Germinal center (tissue), 1 donor: Measurements from ENCODE around the gene LRRC7.

ENCODE experiments used
- DNase-seq: peaks from one replicate; pipeline ENCODE4 v3.0.0; 2012; ENCODE audit warnings: mixed read lengths, low spot score

Gene LRRC7

DNA sequence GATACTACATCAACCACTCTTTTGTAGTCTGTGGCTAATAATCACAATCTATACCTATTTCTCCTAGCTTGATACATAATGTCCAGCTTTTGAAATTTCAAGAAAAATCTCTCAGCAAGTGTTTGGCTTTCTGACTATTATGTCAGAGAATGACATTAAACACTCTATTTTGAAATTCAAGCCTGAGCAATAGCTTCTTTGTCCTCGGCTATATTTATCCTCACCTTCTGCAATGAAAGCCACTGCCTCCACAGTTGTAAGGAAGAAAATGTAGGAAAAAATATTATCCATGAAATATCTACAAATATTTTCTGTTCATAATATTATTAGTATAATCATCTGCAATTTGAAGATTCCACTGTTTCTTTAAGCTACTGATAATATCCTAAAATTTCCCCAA is 22.1 kb downstream of the LRRC7 start:
- DNase-seq = no peak

- DNase-seq = no peak
These were observed 24.6 kb downstream of the LRRC7 start for GRCh38 chr1:69592341-69592740.

DNA sequence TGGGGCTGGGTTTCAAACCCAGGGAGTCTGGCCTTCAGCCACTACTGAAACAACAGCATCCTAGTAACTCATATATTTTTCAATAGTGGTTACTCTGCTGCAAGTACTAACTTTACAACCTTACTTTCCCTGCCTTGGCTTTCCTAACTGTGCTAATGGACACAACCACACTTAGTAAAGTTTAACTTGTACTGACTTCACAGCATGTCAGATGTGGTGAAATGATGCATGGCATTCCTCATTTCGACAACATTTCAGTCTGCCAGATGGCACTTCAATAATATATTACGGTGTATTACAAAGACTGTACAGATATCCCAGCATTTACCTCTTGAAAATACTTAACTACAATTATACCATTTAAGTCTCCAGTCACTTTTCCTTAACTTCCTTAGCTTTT is 27.8 kb downstream of the LRRC7 start:
- no peak for DNase-seq

- no peak for DNase-seq
These were observed 43.6 kb downstream of the LRRC7 start for GRCh38 chr1:69611316-69611715.

- no peak for DNase-seq
These were observed 45.7 kb downstream of the LRRC7 start for GRCh38 chr1:69613414-69613813.

DNA sequence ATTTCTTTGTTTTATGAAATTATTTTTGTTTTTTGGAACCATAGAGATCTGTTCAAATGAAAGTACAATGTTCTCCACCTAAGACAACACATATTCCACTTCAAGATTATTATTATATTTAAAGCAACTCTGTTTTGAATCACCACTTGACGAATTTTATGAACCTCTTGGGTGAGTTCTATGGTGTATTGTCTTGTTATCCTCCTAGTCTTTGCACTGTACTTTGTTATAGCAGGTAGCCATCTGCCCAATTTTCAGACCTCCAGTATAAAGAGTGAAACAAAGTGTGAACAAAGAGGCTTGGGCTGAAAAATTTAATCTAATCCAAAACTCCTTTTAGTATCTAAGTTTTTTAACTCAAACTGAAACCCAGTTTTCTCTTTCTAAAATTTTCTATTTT is 71.0 kb downstream of the LRRC7 start:
- DNase-seq = no peak

DNA sequence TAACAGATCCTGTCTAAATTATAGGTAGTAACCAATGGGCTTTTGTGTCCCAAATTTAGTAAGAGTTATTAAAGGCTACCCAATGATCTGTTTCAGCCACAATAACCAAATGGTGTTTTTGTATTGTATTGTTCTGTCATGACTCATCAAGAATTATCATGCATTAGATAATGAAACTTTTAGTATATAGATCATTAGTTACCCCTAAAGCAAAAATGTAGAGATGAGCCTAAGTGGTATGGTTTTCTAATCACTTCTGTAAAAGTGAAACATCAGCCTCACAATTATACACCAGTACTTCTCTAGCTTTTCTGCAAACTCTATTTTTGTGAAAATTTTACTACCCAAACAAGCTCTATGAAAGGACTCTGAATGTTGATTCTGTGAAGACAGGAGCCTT is 71.4 kb downstream of the LRRC7 start:
- no peak for DNase-seq

- no peak for DNase-seq
These were observed 75.5 kb downstream of the LRRC7 start for GRCh38 chr1:69643266-69643665.

DNA sequence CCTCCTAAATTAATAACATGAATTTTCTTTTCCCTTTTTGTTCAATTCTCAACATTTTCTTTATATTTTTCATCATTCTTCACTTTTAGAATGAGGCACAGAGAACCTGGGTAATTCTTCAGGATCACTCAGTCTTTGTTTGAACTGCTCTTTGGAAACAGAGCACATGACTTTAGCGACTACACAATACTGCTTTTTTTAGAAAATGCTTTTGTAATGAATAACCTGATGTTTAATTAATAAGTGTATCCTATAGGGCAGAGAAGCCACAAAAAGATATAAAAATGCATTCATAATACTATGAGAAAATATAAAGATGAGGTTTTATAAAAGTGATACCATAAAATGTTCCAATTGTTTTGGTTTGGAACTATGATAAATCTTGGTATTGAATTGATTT is 77.8 kb downstream of the LRRC7 start:
- DNase-seq = no peak

DNA sequence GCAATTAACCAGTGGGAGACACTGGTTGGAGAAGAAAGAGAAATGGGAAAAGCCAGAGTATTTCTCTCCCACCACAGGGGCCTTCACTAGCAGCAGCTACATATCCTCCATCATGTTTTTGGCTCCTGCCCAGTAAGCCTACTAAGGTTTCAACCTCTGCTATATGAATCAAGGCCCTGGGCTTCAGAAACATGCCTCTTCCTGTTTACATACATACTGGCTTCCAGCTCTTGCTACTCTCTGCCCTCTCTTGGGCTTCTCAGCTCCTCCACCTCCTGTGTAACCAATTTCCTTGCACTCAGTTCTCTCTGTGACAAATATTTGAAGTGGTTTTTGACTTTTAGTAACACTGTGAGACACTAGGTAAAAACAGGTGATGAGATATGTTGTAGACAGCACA is 80.8 kb downstream of the LRRC7 start:
- no peak for DNase-seq

DNA sequence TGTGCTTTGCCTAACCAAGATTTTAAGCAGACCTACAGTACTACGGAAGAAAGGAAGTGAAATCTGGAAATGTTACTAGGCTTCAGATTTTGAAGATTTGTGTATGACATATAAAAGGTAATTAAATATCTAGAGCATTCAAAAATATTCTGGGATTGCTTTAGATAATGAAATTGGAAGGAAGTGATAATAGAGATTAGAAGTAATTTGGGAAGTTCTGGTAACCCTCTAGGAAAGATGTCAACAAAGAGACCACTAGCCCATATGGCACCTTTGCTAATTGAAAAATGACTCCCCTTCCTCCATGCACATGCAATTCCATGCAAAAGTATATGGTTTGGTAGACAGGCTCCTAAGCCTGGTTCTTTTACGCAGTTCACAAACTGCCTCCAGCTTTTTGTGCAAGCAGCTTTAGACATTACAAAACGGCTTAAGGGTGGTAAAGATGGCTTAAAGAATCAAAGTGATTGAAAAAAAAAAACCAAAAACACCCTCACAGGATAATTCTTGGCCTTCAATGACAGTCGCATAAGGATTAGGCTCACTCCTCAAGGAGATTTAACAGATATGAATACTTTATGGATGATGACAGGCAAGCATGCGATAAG is 81.8 kb downstream of the LRRC7 start:
- no peak for DNase-seq

- no peak for DNase-seq
These were observed 83.1 kb downstream of the LRRC7 start for GRCh38 chr1:69650779-69651178.

DNA sequence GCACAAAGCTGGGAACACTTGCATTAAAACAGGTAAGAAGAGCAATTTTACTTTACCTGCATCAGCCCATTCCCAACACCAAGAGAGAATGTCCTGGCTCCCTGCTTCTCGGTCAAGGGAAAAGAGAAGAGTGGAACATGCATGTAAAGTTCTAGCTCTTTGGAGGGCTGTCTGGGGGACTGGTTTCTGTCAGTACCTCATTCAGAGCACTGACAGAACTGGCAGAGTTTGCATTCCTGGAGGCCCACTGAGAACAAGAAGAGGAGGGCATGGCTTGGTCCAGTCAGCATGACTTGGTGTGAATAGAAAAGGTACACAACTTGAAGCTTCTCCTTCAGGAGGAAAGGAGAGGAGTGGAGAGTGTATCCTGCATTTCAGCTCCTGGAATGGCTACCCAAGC is 83.9 kb downstream of the LRRC7 start:
- no peak for DNase-seq

DNA sequence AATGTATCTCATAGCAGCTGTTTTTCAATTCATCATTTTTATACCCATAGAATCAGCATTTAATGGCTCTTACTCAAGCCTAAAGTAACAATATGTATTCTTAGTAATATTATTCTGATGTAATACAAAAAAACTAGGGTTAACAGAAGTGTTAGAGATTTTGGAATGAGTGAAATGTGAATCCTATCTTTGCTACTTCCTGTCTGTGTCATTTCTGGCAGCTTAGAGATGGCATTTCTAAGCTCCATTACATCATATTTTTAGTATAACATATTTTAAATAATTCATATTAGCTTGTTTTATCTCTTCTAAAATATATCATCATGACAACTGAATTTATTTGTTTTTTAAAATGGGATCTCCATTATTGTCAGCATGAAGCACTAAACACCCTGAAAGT is 90.2 kb downstream of the LRRC7 start:
- DNase-seq = no peak

DNA sequence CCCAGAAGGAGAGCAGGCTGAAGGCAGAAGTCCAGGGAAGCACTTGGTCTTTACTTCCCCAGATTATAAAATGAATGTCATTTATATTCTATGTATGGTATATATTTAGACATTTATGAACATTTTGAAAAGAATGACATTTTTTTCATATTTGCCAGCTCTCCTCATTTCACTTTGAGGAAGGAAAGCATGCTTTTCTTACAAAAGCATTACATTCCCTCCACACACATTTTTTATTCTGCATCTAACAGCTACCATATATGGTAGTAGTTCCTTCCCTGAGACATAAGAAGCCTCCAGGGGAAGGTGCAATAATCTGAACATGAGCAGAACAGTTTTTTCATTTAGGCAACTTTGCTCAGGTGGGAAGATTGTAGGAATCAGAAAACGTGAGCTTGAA is 94.0 kb downstream of the LRRC7 start:
- no peak for DNase-seq

GRCh38 chr1:69662321-69662720 is 94.6 kb downstream of the LRRC7 start:
- no peak for DNase-seq

DNA sequence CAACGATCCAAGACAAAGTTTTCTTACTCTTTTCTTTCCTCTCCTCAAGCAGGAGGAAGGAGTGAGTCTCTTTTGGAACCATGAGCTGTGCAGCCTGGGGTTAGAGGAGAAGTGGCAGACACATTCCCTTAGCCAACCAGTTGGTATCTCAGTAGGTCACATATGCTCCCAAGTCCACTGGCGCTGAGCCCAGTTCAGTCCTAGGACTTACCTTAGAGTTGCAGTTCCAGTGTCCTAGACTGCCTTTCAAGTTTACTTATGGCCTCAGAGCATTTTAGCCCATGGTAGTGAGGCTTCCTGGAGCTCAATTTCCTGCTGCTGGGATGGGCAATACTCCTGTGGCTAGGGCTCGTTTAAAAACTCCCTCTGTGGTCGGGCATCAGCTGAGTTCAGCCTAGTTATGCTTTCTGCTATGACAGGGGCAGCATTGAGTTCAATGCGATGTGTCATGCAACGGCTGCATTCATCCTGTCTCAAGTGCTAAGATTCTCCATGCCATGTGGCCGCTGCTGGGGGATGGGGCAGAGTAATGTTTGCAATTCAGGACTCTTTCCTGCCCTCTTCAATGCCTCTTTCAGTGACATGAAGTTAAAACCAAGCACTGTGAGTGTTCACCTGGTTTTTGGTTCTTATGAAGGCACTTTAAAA is 103.8 kb downstream of the LRRC7 start:
- DNase-seq = no peak

GRCh38 chr1:69673321-69673720 is 105.6 kb downstream of the LRRC7 start:
- DNase-seq = no peak

DNA sequence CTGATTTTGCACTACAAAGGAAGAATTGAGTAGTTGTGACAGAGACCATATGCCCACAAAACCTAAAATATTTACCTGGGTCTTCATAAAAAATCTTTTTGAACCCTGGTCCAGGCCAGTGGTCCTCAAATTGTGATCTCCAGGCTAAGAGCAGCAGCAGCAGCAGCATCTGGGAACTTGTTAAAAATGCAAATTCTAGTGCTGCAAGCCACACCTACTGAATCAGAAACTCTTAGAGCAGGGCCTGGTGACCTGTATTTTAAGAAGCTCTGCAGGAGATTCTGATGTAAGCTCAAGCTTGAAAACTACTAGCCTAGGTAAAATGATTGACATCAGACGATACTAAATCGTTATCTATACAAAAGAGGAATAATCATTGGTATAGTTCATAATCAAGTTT is 112.2 kb downstream of the LRRC7 start:
- no peak for DNase-seq

DNA sequence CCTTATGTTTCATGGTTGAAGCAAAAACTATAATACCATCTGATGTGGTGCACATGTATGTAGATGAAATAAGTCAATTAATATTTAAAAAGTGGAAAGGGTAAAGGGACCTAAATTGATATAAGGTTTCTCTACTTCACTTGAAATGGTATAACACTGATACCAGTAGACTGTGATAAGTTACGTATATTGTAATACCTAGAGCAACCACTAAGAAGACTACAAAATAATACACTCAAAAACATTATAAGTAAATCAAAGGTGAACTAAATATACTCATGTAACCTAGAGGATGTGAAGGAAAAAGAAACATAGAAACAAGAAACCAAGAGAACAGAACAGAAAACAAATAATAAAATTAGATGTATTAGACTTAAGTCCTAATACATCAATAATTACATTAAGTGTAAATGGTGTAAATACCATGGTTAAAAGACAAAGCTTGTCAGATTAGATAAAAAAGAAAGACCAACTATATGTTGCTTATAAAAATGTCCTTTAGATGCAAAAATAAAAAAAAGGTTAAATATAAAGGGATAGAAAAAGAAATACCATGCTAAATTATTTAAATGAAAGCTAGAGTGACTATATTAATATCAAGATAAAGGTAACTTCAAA is 118.8 kb downstream of the LRRC7 start:
- DNase-seq = no peak

DNA sequence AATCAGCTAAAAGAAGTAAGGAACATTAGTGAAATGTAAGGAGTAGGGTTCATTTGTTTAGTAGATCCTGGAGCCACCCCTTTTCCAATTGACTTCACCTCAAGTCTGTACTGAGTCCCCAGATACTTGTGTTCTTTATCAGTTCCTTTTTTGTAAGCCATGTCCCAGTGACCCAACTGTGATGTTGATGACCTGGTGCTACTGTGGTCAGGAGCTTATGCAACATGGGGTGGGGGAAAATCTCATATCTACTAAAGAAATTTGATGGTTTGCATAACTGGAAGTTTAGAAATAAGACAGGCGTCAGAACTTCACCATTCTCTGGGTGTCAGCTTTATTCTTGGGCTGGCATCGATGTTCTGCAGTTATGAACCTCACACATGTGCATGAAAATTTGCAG is 120.5 kb downstream of the LRRC7 start:
- DNase-seq = no peak

GRCh38 chr1:69691179-69691578 is 123.5 kb downstream of the LRRC7 start:
- DNase-seq = no peak

GRCh38 chr1:69693921-69694675 is 126.4 kb downstream of the LRRC7 start:
- DNase-seq = no peak
